Measurements from ENCODE around the gene SOD1.
A peak's percentile ranks its signal among the peaks of the same experiment; 100 is the strongest.
"Not testable (repeated sequence)": the region's sequence is repeated elsewhere in the genome, so short reads cannot be mapped to it uniquely, and the experiment has no call there.

SOD1 gene

GRCh38 chr21:31659286-31659535 is 282 bp upstream of the SOD1 start:
- peak; percentile 21; the same call in 1 of the 2 replicates for TF ChIP-seq PKNOX1 (IDR thresholded peaks at IDR 0.05)
- TF ChIP-seq TARDBP (IDR thresholded peaks at IDR 0.05) = no peak
- peak; percentile 93 for TF ChIP-seq L3MBTL2 (conservative IDR thresholded peaks at IDR 0.05)
- TF ChIP-seq FOXK2 (IDR thresholded peaks at IDR 0.05) = no peak
- TF ChIP-seq FOXM1 (IDR thresholded peaks at IDR 0.05; ENCODE audit: borderline replicate concordance) = no peak
- no peak for TF ChIP-seq CTBP1 (IDR thresholded peaks at IDR 0.05; ENCODE audit: borderline replicate concordance)
- CTCF ChIA-PET = no interaction called here
- POLR2A ChIA-PET = no interaction called here
- DNase-seq (ENCODE audit: extremely low spot score) = no peak

- POLR2A ChIA-PET = no interaction called here
- DNase-seq (ENCODE audit: extremely low spot score) = no peak
- CTCF ChIA-PET = interaction anchor here (0.7 kb wide), 1 partner anchor 598 kb away, joined by 3 read pairs; no protein-coding TSS in a partner anchor
- TF ChIP-seq FOXA1 (IDR thresholded peaks at IDR 0.05) (no peak), CTBP1 (IDR thresholded peaks at IDR 0.05; ENCODE audit: borderline replicate concordance) (no peak), FOXM1 (IDR thresholded peaks at IDR 0.05; ENCODE audit: borderline replicate concordance) (no peak), BHLHE40 (IDR thresholded peaks at IDR 0.05; ENCODE audit: borderline replicate concordance) (no peak), ARNT (IDR thresholded peaks at IDR 0.05) (no peak), LEF1 (IDR thresholded peaks at IDR 0.05; ENCODE audit: borderline replicate concordance) (no peak), SUZ12 (IDR thresholded peaks at IDR 0.05) (no peak), NFRKB (IDR thresholded peaks at IDR 0.05) (no peak), SP1 (IDR thresholded peaks at IDR 0.05) (no peak), TARDBP (IDR thresholded peaks at IDR 0.05) (no peak), FOXK2 (IDR thresholded peaks at IDR 0.05) (no peak), HDGF (IDR thresholded peaks at IDR 0.05; ENCODE audit: borderline replicate concordance) (no peak), ELF4 (IDR thresholded peaks at IDR 0.05) (no peak)
Measured at GRCh38 chr21:31660259-31660565, 719 bp downstream of the SOD1 start.

GRCh38 chr21:31660591-31660990 is 1.1 kb downstream of the SOD1 start:
- CTCF ChIA-PET = no interaction called here
- TF ChIP-seq ZNF384 (IDR thresholded peaks at IDR 0.05) = no peak
- no peak for TF ChIP-seq ELF4 (IDR thresholded peaks at IDR 0.05)
- TF ChIP-seq NFRKB (IDR thresholded peaks at IDR 0.05) = no peak
- no peak for TF ChIP-seq CTBP1 (IDR thresholded peaks at IDR 0.05; ENCODE audit: borderline replicate concordance)
- TF ChIP-seq LEF1 (IDR thresholded peaks at IDR 0.05; ENCODE audit: borderline replicate concordance) = no peak
- no peak for TF ChIP-seq L3MBTL2 (conservative IDR thresholded peaks at IDR 0.05)
- no peak for TF ChIP-seq BHLHE40 (IDR thresholded peaks at IDR 0.05; ENCODE audit: borderline replicate concordance)
- no peak for TF ChIP-seq SUZ12 (IDR thresholded peaks at IDR 0.05)
- POLR2A ChIA-PET = no interaction called here
- no peak for DNase-seq (ENCODE audit: extremely low spot score)

- TF ChIP-seq CTBP1 (IDR thresholded peaks at IDR 0.05; ENCODE audit: borderline replicate concordance) = no peak
- TF ChIP-seq TARDBP (IDR thresholded peaks at IDR 0.05) = no peak
- no peak for TF ChIP-seq L3MBTL2 (conservative IDR thresholded peaks at IDR 0.05)
- TF ChIP-seq PKNOX1 (IDR thresholded peaks at IDR 0.05) = no peak
- TF ChIP-seq SP1 (IDR thresholded peaks at IDR 0.05) = no peak
- TF ChIP-seq ARNT (IDR thresholded peaks at IDR 0.05) = no peak
- no peak for TF ChIP-seq LEF1 (IDR thresholded peaks at IDR 0.05; ENCODE audit: borderline replicate concordance)
- no peak for TF ChIP-seq SUZ12 (IDR thresholded peaks at IDR 0.05)
- TF ChIP-seq BHLHE40 (IDR thresholded peaks at IDR 0.05; ENCODE audit: borderline replicate concordance) = no peak
- TF ChIP-seq FOXM1 (IDR thresholded peaks at IDR 0.05; ENCODE audit: borderline replicate concordance) = no peak
- TF ChIP-seq FOXK2 (IDR thresholded peaks at IDR 0.05) = no peak
- TF ChIP-seq HDGF (IDR thresholded peaks at IDR 0.05; ENCODE audit: borderline replicate concordance) = no peak
- TF ChIP-seq FOXA1 (IDR thresholded peaks at IDR 0.05) = no peak
- TF ChIP-seq ELF4 (IDR thresholded peaks at IDR 0.05) = no peak
- no peak for TF ChIP-seq NFRKB (IDR thresholded peaks at IDR 0.05)
- no peak for TF ChIP-seq ZNF384 (IDR thresholded peaks at IDR 0.05)
- ChIA-PET POLR2A (interaction anchor here (0.6 kb wide), 1 partner anchor 427 kb away, joined by 3 read pairs; no protein-coding TSS in a partner anchor), CTCF (no interaction called here)
- DNase-seq (ENCODE audit: extremely low spot score) = no peak
Measured at GRCh38 chr21:31663584-31664249, 4.2 kb downstream of the SOD1 start.

GRCh38 chr21:31665397-31665796 is 5.9 kb downstream of the SOD1 start:
- TF ChIP-seq TARDBP (IDR thresholded peaks at IDR 0.05) = no peak
- TF ChIP-seq ZNF384 (IDR thresholded peaks at IDR 0.05) = no peak
- no peak for TF ChIP-seq BHLHE40 (IDR thresholded peaks at IDR 0.05; ENCODE audit: borderline replicate concordance)
- ChIA-PET CTCF (no interaction called here), POLR2A (no interaction called here)
- DNase-seq (ENCODE audit: extremely low spot score) = peak; percentile 33

GRCh38 chr21:31665869-31666268 is 6.4 kb downstream of the SOD1 start:
- DNase-seq (ENCODE audit: extremely low spot score); POLR2A ChIA-PET; CTCF ChIA-PET: not testable (repeated sequence)

- ChIA-PET CTCF (no interaction called here), POLR2A (no interaction called here)
- TF ChIP-seq BHLHE40 (IDR thresholded peaks at IDR 0.05; ENCODE audit: borderline replicate concordance) = no peak
- TF ChIP-seq LEF1 (IDR thresholded peaks at IDR 0.05; ENCODE audit: borderline replicate concordance) = no peak
- no peak for TF ChIP-seq SP1 (IDR thresholded peaks at IDR 0.05)
- TF ChIP-seq FOXM1 (IDR thresholded peaks at IDR 0.05; ENCODE audit: borderline replicate concordance) = no peak
- TF ChIP-seq SUZ12 (IDR thresholded peaks at IDR 0.05) = no peak
- no peak for TF ChIP-seq FOXA1 (IDR thresholded peaks at IDR 0.05)
- TF ChIP-seq ZNF384 (IDR thresholded peaks at IDR 0.05) = no peak
- no peak for TF ChIP-seq NFRKB (IDR thresholded peaks at IDR 0.05)
- TF ChIP-seq TARDBP (IDR thresholded peaks at IDR 0.05) = no peak
- TF ChIP-seq HDGF (IDR thresholded peaks at IDR 0.05; ENCODE audit: borderline replicate concordance) = no peak
- no peak for TF ChIP-seq L3MBTL2 (conservative IDR thresholded peaks at IDR 0.05)
- no peak for TF ChIP-seq ELF4 (IDR thresholded peaks at IDR 0.05)
- no peak for TF ChIP-seq FOXK2 (IDR thresholded peaks at IDR 0.05)
- TF ChIP-seq ARNT (IDR thresholded peaks at IDR 0.05) = no peak
- TF ChIP-seq CTBP1 (IDR thresholded peaks at IDR 0.05; ENCODE audit: borderline replicate concordance) = no peak
- no peak for TF ChIP-seq PKNOX1 (IDR thresholded peaks at IDR 0.05)
- DNase-seq (ENCODE audit: extremely low spot score) = no peak
Measured at GRCh38 chr21:31666445-31667010, 7.0 kb downstream of the SOD1 start.

All from HEK293T (cell line).